ENCODE results near the gene SGCA.

SGCA gene

DNA sequence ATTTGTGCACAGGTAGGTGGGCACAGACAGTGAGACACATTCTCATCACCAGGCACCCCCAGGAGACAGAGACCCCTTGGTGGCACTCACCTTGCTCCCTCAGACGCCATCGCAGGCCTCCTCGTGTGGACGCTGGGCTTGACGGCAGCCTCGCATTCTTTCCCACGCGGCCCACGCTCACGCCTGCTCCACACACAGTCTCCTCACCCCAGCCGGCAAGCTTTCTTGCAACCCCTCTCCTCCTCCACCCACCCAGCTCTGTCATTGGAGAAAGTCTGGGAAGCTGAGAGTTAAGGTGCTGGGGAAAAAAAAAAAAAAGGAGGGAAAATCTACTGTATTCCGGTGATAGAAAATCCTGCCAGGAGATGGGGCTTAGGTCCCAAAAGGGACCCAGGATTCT is 14.8 kb downstream of the SGCA start:
- no peak for DNase-seq (ENCODE audit: low read depth, low spot score)
- ChIA-PET CTCF (interaction anchor here (0.6 to 2.8 kb wide), 2 partner anchors 11 to 93 kb away, joined by 3 to 18 read pairs; partner anchors contain the start of gene TMEM92), POLR2A (interaction anchor here (0.7 to 44.9 kb wide), 8 partner anchors 14 to 117 kb away, joined by 3 to 2316 read pairs (median 14); partner anchors contain the start of genes COL1A1 and TMEM92)
- no peak overlapping the region for H3K4me3 ChIP-seq (ENCODE audit: low read depth, low read length)
- TF ChIP-seq, protein P1, sequence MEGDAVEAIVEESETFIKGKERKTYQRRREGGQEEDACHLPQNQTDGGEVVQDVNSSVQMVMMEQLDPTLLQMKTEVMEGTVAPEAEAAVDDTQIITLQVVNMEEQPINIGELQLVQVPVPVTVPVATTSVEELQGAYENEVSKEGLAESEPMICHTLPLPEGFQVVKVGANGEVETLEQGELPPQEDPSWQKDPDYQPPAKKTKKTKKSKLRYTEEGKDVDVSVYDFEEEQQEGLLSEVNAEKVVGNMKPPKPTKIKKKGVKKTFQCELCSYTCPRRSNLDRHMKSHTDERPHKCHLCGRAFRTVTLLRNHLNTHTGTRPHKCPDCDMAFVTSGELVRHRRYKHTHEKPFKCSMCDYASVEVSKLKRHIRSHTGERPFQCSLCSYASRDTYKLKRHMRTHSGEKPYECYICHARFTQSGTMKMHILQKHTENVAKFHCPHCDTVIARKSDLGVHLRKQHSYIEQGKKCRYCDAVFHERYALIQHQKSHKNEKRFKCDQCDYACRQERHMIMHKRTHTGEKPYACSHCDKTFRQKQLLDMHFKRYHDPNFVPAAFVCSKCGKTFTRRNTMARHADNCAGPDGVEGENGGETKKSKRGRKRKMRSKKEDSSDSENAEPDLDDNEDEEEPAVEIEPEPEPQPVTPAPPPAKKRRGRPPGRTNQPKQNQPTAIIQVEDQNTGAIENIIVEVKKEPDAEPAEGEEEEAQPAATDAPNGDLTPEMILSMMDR (IDR thresholded peaks at IDR 0.05; ENCODE audit: insufficient read depth, low read length, missing control alignments): no peak

DNA sequence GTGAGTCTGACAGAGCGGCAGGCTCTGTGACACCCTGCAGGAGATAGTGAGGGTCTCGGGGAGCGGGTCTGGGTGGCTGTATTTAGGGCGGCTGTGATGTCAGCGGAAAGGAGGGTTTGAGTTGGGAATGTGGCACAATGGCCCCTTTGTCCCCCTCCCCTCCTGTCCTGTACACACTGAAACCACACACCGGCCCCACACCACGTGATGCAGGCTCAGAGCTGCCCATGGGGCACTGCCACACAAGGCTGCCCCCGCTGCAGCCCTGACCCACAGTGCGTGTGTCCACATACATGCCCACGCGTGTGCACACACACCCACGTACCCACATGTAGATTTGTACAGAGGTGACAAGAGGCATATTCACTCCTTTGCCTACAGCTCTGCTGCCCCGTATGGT is 15.3 kb downstream of the SGCA start:
- ChIA-PET POLR2A (interaction anchor here (0.7 to 44.9 kb wide), 9 partner anchors 12 to 117 kb away, joined by 3 to 2316 read pairs (median 9); partner anchors contain the start of genes COL1A1 and TMEM92), CTCF (interaction anchor here (0.6 to 2.8 kb wide), 7 partner anchors 11 to 116 kb away, joined by 3 to 18 read pairs (median 3); partner anchors contain the start of genes COL1A1 and TMEM92)
- TF ChIP-seq, protein P1 (IDR thresholded peaks at IDR 0.05; ENCODE audit: insufficient read depth, low read length, missing control alignments): no peak
- DNase-seq (ENCODE audit: low read depth, low spot score): no peak
- H3K4me3 ChIP-seq (ENCODE audit: low read depth, low read length): no peak overlapping the region

DNA sequence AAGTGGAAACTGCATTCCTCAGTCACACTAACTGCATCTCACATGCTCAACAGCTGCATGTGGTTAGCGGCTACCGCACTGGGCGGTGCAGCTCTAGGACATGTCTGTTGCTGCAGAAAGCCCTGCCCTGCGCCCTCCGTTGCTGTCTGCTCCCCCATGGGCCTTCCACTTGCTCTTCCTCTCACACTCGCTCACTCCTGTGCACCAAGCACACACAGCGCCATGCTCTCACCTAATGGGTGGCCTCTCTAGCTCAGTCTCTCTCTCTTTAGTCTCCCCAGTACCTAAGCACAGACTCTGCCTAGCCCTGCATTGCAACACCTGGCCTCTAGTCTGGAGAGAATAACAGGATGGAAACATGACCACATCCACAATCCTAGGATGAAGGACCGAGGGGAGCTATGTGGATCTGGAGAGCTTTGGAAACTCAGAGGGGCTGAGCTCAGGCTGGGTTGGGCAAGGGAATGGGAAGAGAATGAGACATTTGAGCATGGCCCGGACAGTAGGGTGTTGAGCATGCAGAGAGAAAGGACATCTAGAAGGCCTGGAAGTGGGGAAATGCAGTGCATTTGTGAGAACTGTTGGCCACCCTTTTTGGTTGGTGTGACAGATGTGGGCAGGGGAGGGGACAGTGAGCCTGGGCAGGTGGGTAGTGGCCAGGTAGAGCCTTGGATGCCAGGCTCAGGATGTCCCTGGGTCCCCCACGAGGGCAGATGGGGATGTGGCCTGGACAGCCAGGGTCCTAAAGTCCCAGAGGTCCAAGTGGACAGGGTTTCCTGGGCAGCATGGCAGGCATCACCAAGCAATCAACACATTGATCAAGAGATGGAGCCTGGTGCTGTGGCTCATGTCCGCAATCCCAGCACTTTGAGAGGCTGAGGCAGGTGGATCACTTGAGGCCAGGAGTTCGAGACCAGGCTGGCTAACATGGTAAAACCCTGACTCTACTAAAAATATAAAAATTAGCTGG is 16.1 kb downstream of the SGCA start:
- POLR2A ChIA-PET: interaction anchor here (0.7 to 44.9 kb wide), 9 partner anchors 8 to 116 kb away, joined by 3 to 2316 read pairs (median 9); partner anchors contain the start of genes COL1A1 and TMEM92
- TF ChIP-seq, protein P1 (IDR thresholded peaks at IDR 0.05; ENCODE audit: insufficient read depth, low read length, missing control alignments): no peak
- H3K4me3 ChIP-seq (ENCODE audit: low read depth, low read length): no peak overlapping the region
- CTCF ChIA-PET: interaction anchor here (0.6 to 2.8 kb wide), 8 partner anchors 12 to 115 kb away, joined by 3 to 18 read pairs (median 3); partner anchors contain the start of genes COL1A1 and TMEM92
- DNase-seq (ENCODE audit: low read depth, low spot score): no peak

DNA sequence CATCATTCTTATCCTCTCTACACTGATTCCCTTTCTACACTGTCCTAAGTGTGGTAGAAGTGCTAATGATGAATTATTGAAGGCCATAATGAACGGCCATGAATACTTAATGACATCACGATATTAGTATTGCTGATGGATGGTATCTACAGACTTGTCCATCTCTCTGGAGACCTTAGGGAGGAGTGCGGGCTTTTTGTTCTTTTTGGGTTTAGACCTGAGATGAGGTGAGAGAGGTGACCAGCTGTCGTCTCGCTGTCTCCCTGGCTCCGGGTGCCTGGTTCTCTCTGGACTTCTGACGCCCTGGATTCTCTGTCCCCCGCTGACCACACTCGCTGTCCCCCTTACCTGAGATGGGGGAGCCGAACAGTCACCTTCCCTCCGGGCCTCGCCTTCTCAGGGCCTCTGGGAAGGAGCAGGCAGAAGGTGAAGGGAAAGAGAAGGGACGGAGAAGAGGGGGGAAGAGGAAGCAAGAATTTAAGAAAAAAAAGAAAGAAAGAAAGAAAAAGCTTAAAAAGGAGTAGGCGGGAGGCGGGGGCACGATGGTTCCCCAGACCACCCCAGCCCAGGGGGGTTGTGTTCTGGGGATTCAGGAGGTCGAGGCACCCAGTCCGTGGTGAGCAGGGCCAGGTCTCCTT is 17.1 kb downstream of the SGCA start:
- ChIA-PET CTCF (interaction anchor here (0.7 to 2.8 kb wide), 4 partner anchors 80 to 90 kb away, joined by 3 to 18 read pairs (median 4); partner anchors contain the start of gene TMEM92), POLR2A (interaction anchor here (0.6 to 44.9 kb wide), 6 partner anchors 10 to 107 kb away, joined by 3 to 2316 read pairs (median 83); partner anchors contain the start of genes COL1A1, PDK2 and TMEM92)
- DNase-seq (ENCODE audit: low read depth, low spot score): no peak
- TF ChIP-seq, protein P1 (IDR thresholded peaks at IDR 0.05; ENCODE audit: insufficient read depth, low read length, missing control alignments): no peak
- H3K4me3 ChIP-seq (ENCODE audit: low read depth, low read length): no peak overlapping the region

DNA sequence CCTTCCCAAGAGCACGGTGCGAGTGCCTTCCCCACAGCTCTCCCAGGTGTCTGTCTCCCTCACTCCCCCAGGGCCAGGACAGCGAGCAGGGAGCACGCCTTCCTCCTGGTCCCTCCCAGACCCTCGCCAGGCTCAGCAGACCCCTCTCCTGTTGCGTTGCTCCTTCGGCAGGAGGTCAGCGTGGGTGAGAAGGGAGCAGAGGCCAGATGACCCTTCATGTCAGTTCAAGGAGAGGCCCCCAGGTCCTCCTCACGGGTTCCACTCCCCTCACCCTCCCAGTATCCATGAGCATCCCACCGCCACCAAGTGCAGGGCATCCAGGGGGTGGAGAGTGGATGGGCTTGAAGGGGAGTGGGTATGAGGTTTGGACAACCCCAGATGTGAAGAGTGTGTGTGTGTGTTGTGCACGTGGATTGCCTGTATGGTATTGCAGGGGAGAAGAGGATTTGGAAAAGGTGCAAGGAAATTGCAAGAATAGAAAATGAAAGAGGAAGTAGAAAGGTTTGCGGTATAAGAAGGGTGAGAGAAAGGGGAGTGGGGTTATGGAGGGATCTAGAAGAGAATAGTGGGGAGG is 17.7 kb downstream of the SGCA start:
- ChIA-PET CTCF (interaction anchor here (1.0 to 2.8 kb wide), 3 partner anchors 85 to 90 kb away, joined by 3 to 18 read pairs (median 4); partner anchors contain the start of gene TMEM92), POLR2A (interaction anchor here (0.6 to 44.9 kb wide), 8 partner anchors 10 to 107 kb away, joined by 3 to 2316 read pairs (median 88); partner anchors contain the start of genes COL1A1, PDK2 and TMEM92)
- no peak for DNase-seq (ENCODE audit: low read depth, low spot score)
- H3K4me3 ChIP-seq (ENCODE audit: low read depth, low read length): no peak overlapping the region
- TF ChIP-seq, protein P1 (IDR thresholded peaks at IDR 0.05; ENCODE audit: insufficient read depth, low read length, missing control alignments): no peak

Data from AG04449 (cell line).